Measurements from ENCODE around the gene PROSER2. TPM values are rescaled to one million over a fixed set of nuclear protein-coding genes. Genes with fewer than 3 reads are reported as not detected.

The PROSER2 gene
- total and polyA plus RNA-seq, 2 of the 13 experiments (the other 11 are each of a cell fraction or from before 2014, with no cell fraction given) = 6.9 to 7.7 TPM

DNA sequence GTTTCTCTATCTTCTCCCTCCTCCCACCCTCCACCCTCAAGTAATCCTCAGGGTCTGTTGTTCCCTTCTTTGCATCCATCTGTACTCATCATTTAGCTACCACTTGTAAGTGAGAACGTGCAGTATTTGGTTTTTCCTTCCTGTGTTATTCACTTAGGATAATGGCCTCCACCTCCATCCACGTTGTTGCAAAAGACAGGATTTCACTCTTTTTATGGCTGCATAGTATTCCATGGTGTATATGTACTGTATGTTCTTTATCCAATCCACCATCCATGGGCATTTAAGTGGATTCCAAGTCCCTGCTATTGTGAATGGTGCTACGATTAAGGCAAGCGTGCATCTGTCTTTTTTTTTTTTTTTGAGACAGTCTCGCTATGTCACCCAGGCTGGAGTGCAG, 72.4 kb downstream of the PROSER2 start:
- POLR2A ChIA-PET = no interaction called here
- no peaks in the 10 kb centered on the region for H3K9me3 ChIP-seq (ENCODE audit: low read length)
- CTCF ChIA-PET (ENCODE audit: low intra/inter-chr PET ratio, low total read pairs) = no interaction called here
- 65% methylated on average over 5 of the region's 5 CpGs for WGBS (ENCODE audit: low lambda C conversion rate)
- H3K4me3 ChIP-seq (replicated peaks in 1 of 3; ENCODE audit: insufficient read depth in 1 of 3, low read depth in 2 of 3, low read length in 3 of 3) = no peak overlapping the region
- in situ Hi-C loops (cut with HindIII; ENCODE audit: extremely low pct_ligation_motif_present, low pct_unique_long_range_greater_than_20kb) (no loop called here), intact Hi-C loops (cut with micrococcal nuclease; ENCODE audit: unreplicated experiment) (no loop called here)
- no peak overlapping the region for H3K27ac ChIP-seq (ENCODE audit: extremely low read length, insufficient read depth, low read length)
- no peaks in the 10 kb centered on the region for H4K20me1 ChIP-seq (ENCODE audit: insufficient read depth, low read length)
- DNase-seq (ENCODE audit: low spot score) = no peak
- FAIRE-seq = no peak
- no peak overlapping the region for H3K9ac ChIP-seq (ENCODE audit: insufficient read depth, low read depth, low read length)
- no peaks in the 10 kb centered on the region for H3K27me3 ChIP-seq (ENCODE audit: control insufficient read depth in 1 of 2, insufficient read depth in 2 of 2, low read length in 2 of 2)
- peaks cover 28% of the 10 kb centered on the region for H3K4me1 ChIP-seq (ENCODE audit: insufficient read depth, low read length)
- no peak for TF ChIP-seq ZNF34 (CRISPR knock-in tag; IDR thresholded peaks at IDR 0.05; ENCODE audit: borderline replicate concordance)
- no peak for TF ChIP-seq ZNF441 (CRISPR knock-in tag; IDR thresholded peaks at IDR 0.05; ENCODE audit: borderline replicate concordance)
- no peak for TF ChIP-seq ZNF619 (CRISPR knock-in tag; IDR thresholded peaks at IDR 0.05)
- no peak for TF ChIP-seq HIVEP1 (CRISPR knock-in tag; IDR thresholded peaks at IDR 0.05)
- no peak for TF ChIP-seq ZFP90 (CRISPR knock-in tag; IDR thresholded peaks at IDR 0.05; ENCODE audit: borderline replicate concordance)
- TF ChIP-seq PHF5A (CRISPR knock-in tag; IDR thresholded peaks at IDR 0.05; ENCODE audit: low read depth, unreplicated experiment) = no peak
- H3K79me2 ChIP-seq (ENCODE audit: insufficient read depth, low read length) = no peaks in the 10 kb centered on the region
- no peak overlapping the region for H3K4me2 ChIP-seq (ENCODE audit: low read depth, low read length)
- no TSS peak for BruUV-seq (replicated peaks)
- H2AFZ ChIP-seq (ENCODE audit: low read length) = no peak overlapping the region
- H3K36me3 ChIP-seq (replicated peaks in 1 of 2; ENCODE audit: control insufficient read depth in 1 of 2, insufficient read depth in 2 of 2, low read length in 2 of 2) = no peaks in the 10 kb centered on the region
- ATAC-seq = no peak

DNA sequence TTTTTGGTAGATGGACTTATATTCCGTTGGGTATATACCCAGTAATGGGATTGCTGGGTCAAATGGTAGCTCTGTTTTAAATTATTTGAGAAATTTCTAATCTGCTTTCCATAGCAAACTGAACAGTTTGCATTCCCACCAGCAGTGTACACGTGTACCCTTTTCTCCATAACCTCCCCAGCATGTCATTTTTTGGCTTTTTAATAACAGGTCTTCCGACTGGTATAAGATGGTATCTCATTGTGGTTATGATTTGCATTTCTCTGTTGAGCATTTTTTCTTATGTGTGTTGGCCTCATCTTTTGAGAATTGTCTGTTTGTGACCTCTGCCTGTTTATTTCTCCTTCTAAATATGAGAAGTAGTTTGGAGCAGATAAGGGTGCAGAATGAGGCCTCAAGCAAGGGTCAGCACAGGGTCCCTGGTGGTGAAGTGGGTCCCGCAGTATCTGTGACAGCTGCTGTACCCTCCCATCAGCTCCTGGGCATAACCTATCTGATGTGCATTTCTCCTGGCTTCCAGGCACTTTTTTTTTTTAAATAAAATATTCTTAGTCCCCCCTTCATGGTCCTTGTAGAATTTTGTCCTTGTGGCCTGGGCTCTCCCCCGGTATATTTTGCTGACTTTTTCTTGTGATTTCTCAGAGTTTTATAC, 73.5 kb downstream of the PROSER2 start:
- WGBS (ENCODE audit: low lambda C conversion rate) = 71% methylated on average over 5 of the region's 5 CpGs
- FAIRE-seq (no peak), DNase-seq (ENCODE audit: low spot score) (no peak), ATAC-seq (no peak)
- H2AFZ ChIP-seq (ENCODE audit: low read length) = no peak overlapping the region
- no peak overlapping the region for H3K27ac ChIP-seq (ENCODE audit: extremely low read length, insufficient read depth, low read length)
- H3K79me2 ChIP-seq (ENCODE audit: insufficient read depth, low read length) = no peaks in the 10 kb centered on the region
- H3K4me2 ChIP-seq (ENCODE audit: low read depth, low read length) = no peak overlapping the region
- intact Hi-C loops (cut with micrococcal nuclease; ENCODE audit: unreplicated experiment) = no loop called here
- no peak overlapping the region for H3K9ac ChIP-seq (ENCODE audit: insufficient read depth, low read depth, low read length)
- H3K4me3 ChIP-seq (replicated peaks in 1 of 3; ENCODE audit: insufficient read depth in 1 of 3, low read depth in 2 of 3, low read length in 3 of 3) = no peak overlapping the region
- H3K9me3 ChIP-seq (ENCODE audit: low read length) = no peaks in the 10 kb centered on the region
- TF ChIP-seq SAP130 (CRISPR knock-in tag; IDR thresholded peaks at IDR 0.05; ENCODE audit: low read depth) (no peak), SMARCC2 (IDR thresholded peaks at IDR 0.05) (no peak), ZNF33B (CRISPR knock-in tag; IDR thresholded peaks at IDR 0.05) (no peak), YEATS2 (CRISPR knock-in tag; IDR thresholded peaks at IDR 0.05; ENCODE audit: borderline replicate concordance) (no peak)
- TF ChIP-seq, protein P1, sequence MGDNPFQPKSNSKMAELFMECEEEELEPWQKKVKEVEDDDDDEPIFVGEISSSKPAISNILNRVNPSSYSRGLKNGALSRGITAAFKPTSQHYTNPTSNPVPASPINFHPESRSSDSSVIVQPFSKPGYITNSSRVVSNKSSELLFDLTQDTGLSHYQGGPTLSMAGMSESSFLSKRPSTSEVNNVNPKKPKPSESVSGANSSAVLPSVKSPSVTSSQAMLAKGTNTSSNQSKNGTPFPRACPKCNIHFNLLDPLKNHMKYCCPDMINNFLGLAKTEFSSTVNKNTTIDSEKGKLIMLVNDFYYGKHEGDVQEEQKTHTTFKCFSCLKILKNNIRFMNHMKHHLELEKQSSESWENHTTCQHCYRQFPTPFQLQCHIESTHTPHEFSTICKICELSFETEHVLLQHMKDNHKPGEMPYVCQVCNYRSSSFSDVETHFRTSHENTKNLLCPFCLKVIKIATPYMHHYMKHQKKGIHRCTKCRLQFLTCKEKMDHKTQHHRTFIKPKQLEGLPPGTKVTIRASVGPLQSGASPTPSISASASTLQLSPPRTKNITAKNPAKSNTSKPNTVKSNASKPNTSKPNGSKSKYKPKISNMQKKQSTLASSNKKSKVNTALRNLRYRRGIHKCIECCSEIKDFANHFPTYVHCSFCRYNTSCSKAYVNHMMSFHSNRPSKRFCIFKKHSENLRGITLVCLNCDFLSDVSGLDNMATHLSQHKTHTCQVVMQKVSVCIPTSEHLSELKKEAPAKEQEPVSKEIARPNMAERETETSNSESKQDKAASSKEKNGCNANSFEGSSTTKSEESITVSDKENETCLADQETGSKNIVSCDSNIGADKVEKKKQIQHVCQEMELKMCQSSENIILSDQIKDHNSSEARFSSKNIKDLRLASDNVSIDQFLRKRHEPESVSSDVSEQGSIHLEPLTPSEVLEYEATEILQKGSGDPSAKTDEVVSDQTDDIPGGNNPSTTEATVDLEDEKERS (CRISPR knock-in tag; IDR thresholded peaks at IDR 0.05) = no peak
- H3K27me3 ChIP-seq (ENCODE audit: control insufficient read depth in 1 of 2, insufficient read depth in 2 of 2, low read length in 2 of 2) = no peaks in the 10 kb centered on the region
- POLR2A ChIA-PET = interaction anchor here (0.8 to 1.0 kb wide), 2 partner anchors 21 to 22 kb away, joined by 3 read pairs; no protein-coding TSS in a partner anchor
- in situ Hi-C loops (cut with HindIII; ENCODE audit: extremely low pct_ligation_motif_present, low pct_unique_long_range_greater_than_20kb) = no loop called here
- BruUV-seq (replicated peaks) = no TSS peak
- H3K36me3 ChIP-seq (replicated peaks in 1 of 2; ENCODE audit: control insufficient read depth in 1 of 2, insufficient read depth in 2 of 2, low read length in 2 of 2) = no peaks in the 10 kb centered on the region
- CTCF ChIA-PET (ENCODE audit: low intra/inter-chr PET ratio, low total read pairs) = no interaction called here
- no peaks in the 10 kb centered on the region for H4K20me1 ChIP-seq (ENCODE audit: insufficient read depth, low read length)
- H3K4me1 ChIP-seq (ENCODE audit: insufficient read depth, low read length) = peaks cover 39% of the 10 kb centered on the region

Data from HepG2 (cell line).